ENCODE results near the gene COX5A.

Gene COX5A

GRCh38 chr15:74937590-74938371, at the start of gene COX5A:
COX5A (minus strand) TSS chr15:74938073; CDS start chr15:74938014, 59 bp downstream.
- peak; percentile 83 to 86 for DNase-seq (ENCODE audit: low read depth in 2 of 2)

DNA sequence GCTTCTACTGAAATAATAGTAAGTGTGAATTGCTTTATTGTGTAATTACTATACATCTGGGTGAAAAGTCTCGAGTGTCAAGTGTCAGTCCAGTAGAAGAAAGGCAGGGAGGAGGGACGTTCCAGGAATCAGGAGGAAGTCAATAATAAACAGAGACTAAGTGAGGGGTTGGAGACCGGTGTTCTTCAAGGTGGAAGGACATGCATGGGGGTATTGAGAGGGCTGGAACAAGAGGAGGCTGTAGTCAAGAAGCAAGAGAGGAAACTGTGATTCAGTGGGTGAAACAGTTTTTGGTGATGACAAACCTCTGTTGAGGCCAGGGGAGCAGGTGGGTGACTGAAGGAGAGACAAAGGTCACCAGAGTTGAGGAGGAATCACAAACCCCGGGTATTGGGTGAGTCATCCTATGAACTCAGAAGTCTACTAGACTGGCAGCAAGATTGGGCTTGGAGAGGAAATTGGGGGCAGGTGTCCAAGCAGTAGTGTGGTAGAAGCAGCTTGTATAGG, 45.9 kb upstream of the COX5A start:
- DNase-seq (ENCODE audit: low read depth in 2 of 2), result peak; percentile 28 to 48

- DNase-seq (ENCODE audit: low read depth in 2 of 2), result no peak
Observed at GRCh38 chr15:74982183-74982582, 44.3 kb upstream of the COX5A start.

GRCh38 chr15:74978503-74978902, 40.6 kb upstream of the COX5A start:
- DNase-seq (ENCODE audit: low read depth in 2 of 2), result peak in 1 of 2 experiments; percentile 41

GRCh38 chr15:74978077-74978476, 40.2 kb upstream of the COX5A start:
- DNase-seq (ENCODE audit: low read depth in 2 of 2), result no peak

DNA sequence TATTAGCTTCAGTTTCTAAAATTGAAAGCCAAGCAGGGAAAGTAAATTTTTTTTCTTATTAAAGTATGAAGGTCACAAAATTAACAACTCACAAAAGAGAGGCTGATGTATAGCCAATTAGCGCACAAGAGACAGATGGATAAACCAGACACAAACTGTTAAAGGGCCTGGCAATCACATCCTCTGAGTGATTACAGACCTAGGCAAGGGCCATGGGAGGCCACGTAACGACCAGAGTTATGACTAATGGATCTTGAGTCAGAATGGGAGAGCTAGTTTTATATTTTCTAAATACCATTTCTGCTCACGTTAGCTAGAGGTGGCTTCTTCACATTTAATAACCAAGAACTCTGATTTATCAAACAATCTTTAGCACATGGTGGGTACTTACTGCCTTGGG, 39.7 kb upstream of the COX5A start:
- no peak for DNase-seq (ENCODE audit: low read depth in 2 of 2)

DNA sequence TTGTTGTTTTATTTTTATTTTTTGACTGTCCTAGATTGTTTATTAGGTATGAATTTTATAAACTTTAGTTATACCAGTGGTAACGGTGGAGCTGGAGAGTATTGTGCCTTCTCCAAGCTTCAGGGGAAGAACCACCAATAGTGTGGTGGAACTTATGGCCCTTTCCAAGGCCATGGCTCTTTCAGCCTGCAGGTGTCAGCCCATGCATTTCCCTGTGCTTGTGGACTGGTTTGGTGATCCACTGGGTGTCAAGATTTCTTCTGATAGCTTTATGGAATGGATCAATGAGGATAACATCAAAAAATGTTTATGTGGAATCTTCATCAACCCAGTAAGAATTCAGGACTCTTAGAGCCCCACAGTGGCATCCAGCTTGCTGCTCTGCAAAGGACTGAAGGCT, 38.3 kb upstream of the COX5A start:
- DNase-seq (ENCODE audit: low read depth in 2 of 2), result no peak

DNA sequence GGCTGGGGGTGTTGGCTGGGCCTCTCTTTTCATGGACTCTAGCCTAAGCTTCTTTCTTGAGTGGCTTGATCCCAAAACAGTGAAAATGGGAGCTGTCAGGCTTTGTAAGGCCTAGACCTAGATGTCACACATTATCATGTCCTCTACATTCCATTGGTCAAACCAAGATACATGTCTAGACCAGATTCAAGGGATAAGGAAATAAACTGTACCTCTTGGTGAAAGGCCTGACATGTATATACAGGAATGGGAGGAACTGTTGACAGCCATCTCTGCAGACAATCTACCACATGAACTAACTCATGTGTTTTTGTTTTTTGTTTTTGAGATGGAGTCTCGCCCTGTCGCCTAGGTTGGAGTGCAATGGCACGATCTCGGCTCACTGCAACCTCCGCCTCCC, 29.8 kb upstream of the COX5A start:
- DNase-seq (ENCODE audit: low read depth in 2 of 2), result no peak

DNA sequence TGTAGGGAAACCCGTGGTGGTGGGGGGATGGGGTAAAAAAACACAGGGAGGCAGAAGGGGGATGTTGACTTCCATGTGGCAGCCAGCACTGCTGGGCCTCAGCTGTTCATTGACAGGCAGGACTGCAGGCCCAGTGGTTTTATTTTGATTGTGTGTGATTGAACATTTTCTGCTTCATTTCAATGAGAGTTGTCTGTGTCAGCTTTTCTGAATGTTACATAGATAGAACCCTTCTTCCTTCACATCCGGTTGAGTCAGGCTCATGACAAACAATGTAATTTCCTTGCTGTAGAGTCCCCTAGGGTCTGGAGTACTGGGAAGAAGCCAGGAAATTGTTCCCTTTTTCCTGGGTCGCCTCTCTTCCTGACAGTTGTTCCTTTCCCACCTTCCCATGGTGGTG, 26.9 kb upstream of the COX5A start:
- DNase-seq (ENCODE audit: low read depth in 2 of 2), result no peak

DNA sequence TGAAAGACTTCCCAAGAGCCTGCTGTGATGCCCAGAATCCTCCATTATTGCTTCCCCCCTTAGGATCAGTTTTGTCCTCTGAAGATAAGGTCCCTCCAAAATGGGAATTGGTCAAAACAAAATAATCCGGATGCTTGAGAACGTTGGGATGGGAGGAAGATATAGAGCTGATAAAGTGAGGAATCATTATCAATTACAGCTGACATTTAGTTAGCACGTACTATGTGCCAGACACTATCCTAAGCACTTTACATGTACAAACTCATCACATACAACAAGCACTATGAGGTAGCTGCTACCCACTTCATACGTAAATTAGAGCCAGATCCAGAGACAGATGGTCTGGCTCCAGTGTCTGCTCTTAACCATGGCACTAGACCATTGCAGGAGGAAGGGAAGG, 25.3 kb upstream of the COX5A start:
- DNase-seq (ENCODE audit: low read depth in 2 of 2), result no peak

GRCh38 chr15:74962671-74963070, 24.8 kb upstream of the COX5A start:
- no peak for DNase-seq (ENCODE audit: low read depth in 2 of 2)

DNA sequence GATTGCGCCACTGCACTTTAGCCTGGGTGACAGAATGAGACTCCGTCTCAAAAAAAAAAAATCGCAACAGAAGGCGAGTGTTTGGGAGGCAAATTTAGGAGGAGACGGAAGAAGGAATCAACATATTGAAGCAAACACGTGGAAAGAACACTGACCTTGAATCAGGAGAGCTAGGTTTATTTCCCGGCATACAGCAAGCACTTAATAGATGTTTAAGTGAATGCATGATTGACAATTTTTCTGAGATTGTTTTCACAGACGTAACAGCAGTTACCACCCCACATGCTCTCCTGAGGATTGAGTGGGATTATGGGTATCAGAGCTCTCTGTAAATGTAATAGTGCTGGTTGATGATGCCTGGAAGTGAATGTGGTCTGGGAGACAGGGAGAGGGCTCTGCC, 24.3 kb upstream of the COX5A start:
- no peak for DNase-seq (ENCODE audit: low read depth in 2 of 2)

GRCh38 chr15:74961616-74962015, 23.7 kb upstream of the COX5A start:
- DNase-seq (ENCODE audit: low read depth in 2 of 2), result no peak

DNA sequence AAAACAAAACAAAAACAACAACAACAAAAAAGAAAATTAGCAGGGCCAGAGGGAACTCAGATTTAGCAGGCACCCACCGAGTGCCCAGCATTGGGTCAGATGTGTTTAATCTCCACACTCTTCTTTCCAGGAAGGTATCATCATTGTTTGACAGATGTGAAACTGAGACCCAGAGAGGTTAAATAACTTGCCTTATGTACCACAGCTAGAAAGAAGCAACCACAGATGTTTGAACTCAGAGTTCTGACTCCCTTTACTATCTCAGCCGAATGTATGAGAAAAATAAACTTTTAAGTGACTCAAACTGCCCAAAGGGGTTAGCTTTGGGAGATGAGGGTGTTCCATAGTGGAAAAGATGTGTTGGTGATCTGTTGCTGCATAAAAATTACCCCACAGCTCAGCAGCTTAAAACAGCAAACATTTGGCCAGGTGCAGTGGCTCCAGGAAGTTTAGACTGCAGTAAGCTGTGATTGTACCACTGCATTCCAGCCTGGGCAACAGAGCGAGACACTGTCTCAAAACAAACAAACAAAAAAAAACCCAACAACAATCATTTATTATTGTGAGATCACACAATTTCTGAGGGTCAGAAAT, 23.2 kb upstream of the COX5A start:
- no peak for DNase-seq (ENCODE audit: low read depth in 2 of 2)

- DNase-seq (ENCODE audit: low read depth in 2 of 2), result no peak
Observed at GRCh38 chr15:74960286-74960685, 22.4 kb upstream of the COX5A start.

DNA sequence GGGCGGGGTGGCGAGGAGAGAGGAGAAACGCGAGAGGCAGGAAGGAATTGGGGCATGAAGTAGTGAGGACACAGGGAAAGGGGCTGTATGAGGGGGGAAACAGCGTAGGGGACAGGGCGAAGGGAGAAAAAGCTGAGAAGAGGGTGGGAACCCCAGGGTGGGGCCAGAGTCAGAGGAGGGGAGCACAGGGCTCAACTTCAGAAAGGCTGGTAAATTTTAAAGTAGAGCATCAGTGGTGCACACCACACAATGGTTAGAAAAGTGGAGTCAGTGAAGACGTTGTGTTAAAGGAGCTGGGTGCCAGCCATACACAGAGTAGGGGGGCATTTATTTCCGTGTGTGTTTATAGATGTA, 21.7 kb upstream of the COX5A start:
- no peak for DNase-seq (ENCODE audit: low read depth in 2 of 2)

GRCh38 chr15:74958908-74959585, 21.2 kb upstream of the COX5A start:
- no peak for DNase-seq (ENCODE audit: low read depth in 2 of 2)

- DNase-seq (ENCODE audit: low read depth in 2 of 2), result no peak
Observed at GRCh38 chr15:74958320-74958907, 20.5 kb upstream of the COX5A start.

DNA sequence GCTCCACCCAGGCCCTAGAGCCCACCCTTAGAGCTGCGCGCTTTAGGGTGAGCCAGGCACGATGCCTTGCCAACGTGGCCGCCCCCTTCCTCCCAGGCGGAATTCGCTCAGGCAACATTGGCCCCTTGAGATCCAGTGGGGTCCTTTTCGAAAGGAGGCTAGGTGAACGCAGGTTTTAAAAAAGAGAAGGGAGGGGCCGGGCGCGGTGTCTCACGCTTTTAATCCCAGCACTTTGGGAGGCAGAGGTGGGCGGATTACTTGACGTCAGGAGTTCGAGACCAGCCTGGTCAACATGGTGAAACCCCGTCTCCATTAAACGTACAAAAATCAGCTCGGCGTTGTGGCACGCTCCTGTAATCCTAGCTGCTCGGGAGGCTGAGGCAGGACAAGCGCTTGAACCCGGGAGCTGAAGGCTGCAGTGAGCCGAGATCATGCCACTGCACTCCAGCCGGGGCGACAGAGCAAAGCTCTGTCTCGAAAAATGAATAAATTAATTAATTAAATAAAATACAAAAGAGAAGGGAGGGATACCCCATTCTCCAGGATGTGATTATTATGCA, 19.7 kb upstream of the COX5A start:
- DNase-seq (ENCODE audit: low read depth in 2 of 2), result no peak

DNA sequence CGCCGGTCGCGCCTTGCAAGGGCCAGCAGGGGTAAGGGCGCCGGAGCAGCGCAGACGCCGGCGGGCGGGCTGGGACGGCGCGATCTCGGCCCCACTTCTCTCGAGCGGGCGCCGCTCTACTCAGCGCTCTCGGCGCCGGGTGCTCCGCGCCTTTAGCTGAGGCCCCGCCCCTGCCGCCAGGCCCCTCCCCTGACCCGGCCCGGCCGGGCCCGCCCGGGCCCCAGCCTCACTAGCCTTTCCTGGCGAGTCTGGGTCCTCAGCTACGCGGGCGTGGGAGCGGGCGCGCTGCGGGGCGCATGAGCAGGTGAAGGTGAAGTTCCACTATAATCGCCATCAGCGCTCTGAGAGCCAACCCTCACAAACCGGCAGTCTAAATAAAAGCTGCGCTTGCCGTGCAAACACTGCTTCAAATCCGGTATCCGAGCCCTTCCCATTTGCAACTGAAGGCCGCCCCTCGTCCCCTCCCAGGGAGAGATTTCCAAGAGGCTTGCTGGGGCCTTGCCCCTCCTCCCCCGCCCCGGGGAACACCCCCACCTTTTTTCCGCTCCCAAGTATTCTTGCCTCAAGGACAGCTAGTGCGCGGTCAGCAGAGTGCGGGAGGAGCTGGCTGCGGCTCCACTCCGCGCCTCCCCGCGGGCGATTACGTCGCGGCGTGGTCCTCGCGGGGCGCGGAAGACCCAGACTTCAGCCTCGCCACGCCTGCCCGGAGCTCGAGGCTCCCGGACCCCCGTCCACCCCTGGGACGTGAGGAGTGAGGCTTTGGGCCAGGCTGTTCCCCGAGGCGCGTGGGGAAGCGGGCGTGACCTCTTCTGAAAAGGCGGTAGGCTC, 19.0 kb upstream of the COX5A start, which contains the start of gene RPP25:
Gene RPP25 (minus strand): TSS at position 125 of the 828 bp plus-strand sequence. CDS start 189 bp downstream, outside the sequence.
- peak; percentile 47 to 72 for DNase-seq (ENCODE audit: low read depth in 2 of 2)

Data from stimulated activated CD4-positive, alpha-beta T cell treated with anti-CD3 and anti-CD28 coated beads, Interleukin-12 subunit alpha, Interleukin-12 subunit beta, amount 100 ng/mL, for 24 hours (primary cell).